Stimulated activated CD4-positive, alpha-beta T cell treated with anti-CD3 and anti-CD28 coated beads, TNF-alpha, amount 100 ng/mL, for 1 hour (primary cell): ENCODE measurements around the gene KIAA0930.

Experiments used
- DNase-seq, 3 donors: peaks; one replicate each; pipeline ENCODE4 v3.0.0-alpha.2; 2020; ENCODE audit warnings: low read depth in 3 of 3, low spot score in 1 of 3

Gene KIAA0930

GRCh38 chr22:45218976-45219375 lies 21.7 kb downstream of the KIAA0930 start:
- no peak for DNase-seq

DNA sequence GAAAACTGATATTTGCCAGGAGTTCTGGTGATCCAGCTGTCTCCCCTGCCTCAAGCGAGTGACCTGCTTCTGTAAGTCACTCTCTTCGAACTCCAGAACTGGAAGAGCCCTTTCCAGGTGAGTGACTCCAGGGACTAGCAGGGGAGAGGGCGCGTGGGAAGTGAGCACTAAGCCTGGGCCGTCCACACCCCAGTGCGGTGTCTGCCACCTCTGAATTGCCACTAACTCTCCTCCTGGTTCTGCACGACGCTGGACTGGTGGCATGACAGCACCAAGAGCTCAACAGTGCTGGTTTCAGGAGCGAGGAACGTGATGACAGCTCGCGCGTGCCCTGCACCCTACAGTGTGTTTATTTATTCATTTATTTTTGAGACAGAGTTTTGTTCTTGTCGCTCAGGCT lies 22.9 kb downstream of the KIAA0930 start:
- DNase-seq, result no peak

DNA sequence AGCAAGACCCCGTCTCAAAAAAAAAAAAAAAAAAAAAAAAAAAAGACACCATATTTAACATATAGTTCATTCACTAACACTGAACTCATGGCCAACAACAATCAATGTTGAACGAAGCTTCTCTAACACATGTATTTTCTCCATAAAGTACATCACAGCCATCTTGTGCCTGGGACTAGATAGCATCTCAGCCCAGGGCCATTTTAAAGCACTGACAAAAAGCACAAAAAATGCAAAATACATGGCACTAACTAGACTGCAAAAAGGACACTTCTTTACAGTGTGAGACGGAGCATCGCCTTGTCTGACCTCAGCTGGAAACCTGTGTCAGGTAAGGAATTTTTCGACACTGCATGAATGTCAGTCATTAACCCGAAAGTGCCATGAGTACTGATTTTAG lies 23.3 kb downstream of the KIAA0930 start:
- no peak for DNase-seq

GRCh38 chr22:45216133-45217003 lies 24.3 kb downstream of the KIAA0930 start:
- DNase-seq, result no peak

DNA sequence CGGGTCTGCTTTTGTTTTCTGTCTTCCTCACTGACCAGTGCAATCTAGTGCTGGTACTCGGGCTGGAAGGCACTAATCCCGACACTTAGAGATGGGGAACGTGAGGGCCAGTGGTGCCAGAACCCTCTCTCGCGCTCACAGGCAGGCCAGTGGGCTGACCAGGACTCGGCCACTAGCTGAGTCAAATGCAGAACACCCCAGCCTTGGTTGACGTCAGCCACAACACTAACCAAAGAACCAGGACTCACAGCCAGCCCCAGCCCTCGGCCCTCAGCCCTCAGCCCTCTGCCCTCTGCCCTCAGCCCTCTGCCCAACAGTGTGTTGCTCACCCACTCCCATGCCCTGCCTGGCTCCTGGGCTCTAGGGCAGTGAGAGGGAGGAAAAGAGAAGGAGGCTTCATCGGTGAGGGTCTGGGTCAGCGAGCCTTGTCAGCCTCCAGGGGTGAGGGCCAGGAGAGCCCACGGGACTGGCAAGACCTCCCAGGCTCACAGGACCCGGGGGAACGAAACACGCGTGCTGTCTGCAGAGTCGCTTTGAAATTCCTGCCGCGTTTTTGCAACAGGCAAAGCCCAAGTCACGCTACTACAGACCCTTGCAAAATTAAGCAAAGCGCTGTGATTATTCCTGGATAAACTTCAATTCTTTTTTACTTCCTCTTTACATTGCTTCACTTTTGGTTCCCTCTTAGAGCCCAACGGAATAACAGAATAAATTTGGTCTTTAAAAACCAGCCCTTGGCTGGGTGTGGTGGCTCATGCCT lies 27.5 kb downstream of the KIAA0930 start:
- no peak for DNase-seq

GRCh38 chr22:45212306-45212709 lies 28.4 kb downstream of the KIAA0930 start:
- no peak for DNase-seq

DNA sequence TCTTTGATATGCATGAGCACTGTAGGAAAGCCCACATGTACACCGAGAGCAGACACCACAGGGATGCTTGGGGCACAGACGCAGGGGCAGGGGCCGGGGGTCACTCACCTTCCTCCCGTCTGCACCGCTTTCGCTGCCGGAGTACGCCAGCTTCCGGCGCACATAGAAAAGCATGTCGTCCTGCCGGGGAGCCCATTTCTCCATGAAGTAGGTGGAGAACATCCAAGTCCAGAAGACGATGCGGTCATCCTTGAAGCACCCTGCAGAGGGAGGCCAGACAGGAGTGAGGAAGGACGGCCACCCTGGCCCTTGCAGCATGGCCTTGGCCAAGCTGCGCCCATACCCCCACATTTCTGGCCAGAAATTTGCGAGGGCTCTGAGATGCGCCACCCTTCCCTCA lies 28.8 kb downstream of the KIAA0930 start:
- DNase-seq, result no peak

DNA sequence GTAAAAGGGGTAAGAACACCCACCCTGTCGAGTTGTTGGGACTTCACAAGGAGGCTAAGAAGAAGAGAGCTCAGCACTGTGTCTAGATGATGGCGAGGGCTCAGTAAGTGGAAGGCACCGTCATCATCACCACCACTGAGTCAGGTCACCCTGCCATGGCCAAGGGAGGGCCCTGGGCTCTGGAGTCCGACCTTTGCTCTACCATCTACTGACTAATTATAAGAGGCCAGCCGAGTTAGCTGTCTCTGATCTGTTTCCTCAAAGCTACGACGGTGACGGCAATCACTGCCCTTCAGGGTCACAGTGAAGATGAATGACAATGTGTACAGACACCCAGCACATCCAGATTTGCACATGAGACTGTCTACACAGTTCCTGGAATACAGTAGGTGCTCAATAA lies 29.3 kb downstream of the KIAA0930 start:
- DNase-seq, result no peak

- DNase-seq, result no peak
Measured at GRCh38 chr22:45210991-45211390, 29.7 kb downstream of the KIAA0930 start.

- no peak for DNase-seq
Measured at GRCh38 chr22:45210577-45210976, 30.1 kb downstream of the KIAA0930 start.

DNA sequence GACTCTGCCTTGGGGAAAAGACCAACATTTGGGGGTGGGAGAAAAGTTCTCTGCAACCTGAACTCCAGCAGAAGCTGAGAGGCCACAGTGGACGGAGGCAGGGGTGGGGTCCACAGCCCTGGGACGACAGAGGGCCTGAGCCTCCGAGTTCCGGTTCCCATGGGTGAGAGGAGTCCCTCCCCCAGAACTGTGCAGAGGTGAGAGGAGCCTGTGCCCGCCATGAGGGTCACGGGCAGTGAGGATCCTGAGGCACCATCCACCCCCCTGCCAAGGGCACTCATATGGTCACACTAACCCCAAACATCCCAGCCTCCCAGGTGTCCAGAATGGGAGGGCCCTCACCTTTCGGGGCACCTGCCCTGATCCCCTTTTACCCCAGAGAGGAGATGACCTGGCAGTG lies 30.5 kb downstream of the KIAA0930 start:
- DNase-seq, result no peak

DNA sequence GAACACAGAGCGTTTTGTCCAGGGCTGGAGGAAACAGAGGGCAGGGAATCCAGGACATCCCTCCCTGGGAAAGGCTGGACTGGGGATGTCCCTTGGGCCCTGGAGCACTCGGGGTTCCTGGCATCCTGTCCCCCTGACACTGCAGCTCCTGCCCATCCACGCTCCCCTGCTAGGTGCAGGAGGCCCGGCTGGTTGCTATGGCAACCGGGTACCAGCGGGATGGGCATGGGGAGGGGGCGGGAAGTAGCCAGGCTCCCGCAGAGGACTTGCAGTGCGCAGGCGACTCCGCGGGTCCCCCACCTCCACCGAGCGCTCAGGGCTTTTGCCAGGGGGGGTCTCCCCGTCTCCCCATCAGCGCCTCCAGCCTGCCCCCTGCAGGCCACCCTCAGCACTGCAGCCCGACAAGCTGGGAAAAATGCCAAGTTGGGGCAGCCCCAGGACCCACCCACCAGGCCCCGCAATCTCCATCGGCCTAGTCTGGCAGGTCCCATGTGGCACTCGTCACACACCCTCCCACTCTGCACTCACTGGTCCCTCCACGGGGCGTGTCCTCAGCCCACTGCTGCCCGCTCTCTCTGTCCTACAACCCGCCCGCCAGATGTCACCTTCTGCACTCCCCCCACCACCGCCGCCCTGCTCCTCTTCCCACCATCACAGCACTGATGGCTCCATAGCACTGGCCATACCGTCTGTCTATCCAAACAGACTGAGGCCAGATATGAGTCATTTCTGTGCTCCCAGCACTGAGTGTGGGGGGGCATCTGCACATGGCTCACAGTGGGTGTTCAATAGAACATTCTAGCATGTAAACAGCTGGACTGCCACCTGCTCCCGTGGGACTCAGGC lies 31.5 kb downstream of the KIAA0930 start:
- DNase-seq, result peak in 1 of 3 donors; percentile 28

- DNase-seq, result no peak
Measured at GRCh38 chr22:45208696-45208992, 32.0 kb downstream of the KIAA0930 start.

GRCh38 chr22:45207981-45208664 lies 32.6 kb downstream of the KIAA0930 start:
- no peak for DNase-seq

DNA sequence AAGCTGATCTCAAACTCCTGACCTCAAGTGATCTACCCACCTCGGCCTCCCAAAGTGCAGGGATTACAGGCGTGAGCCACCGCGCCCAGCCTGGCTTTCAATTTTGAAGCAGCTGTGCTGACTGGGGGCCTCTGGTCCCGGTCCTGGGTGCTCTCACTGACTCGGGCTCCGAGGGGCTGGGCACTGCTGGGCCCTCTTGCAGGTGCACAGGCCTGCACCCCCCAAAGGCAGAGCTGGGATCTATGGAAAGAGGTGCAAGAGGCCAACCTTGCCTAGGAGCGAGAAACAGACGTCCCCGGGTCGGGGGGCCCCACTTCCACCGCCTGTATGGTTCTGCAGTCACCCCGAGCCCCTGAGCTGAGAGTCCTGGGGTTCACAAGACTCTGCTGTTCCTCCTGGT lies 33.2 kb downstream of the KIAA0930 start:
- DNase-seq, result no peak

DNA sequence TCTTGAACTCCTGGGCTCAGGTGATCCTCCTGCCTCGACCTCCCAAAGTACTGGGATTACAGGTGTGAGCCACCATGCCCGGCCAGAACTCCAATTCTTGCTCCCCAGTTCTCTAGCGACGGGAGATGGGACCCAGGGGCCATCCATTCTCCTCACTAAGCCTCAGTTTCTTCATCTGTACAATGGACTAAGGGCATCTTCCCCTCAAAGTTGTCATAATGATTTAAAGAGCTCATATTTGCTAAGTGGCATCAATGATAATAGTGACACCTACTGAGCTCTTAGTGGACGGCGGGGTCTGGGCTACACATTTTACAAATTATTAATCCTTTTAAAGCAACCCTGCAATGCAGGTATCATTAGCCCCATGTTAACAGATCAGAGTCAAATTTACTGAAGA lies 34.5 kb downstream of the KIAA0930 start:
- no peak for DNase-seq

GRCh38 chr22:45205276-45205925 lies 35.3 kb downstream of the KIAA0930 start:
- no peak for DNase-seq

- DNase-seq, result no peak
Measured at GRCh38 chr22:45204819-45205218, 35.9 kb downstream of the KIAA0930 start.

- DNase-seq, result no peak
Measured at GRCh38 chr22:45204241-45204640, 36.5 kb downstream of the KIAA0930 start.

- no peak for DNase-seq
Measured at GRCh38 chr22:45203150-45203951, 37.3 kb downstream of the KIAA0930 start.
